ENCODE results near the gene DCST2. TPM values are rescaled to one million over a fixed set of nuclear protein-coding genes. Genes with fewer than 3 reads are reported as not detected.

The DCST2 gene
- total and polyA plus RNA-seq, 9 of the 15 experiments (the other 6 are each of a cell fraction or from before 2014, with no cell fraction given) = 0.09 to 0.49 (median 0.11) TPM; not detected in 3

DNA sequence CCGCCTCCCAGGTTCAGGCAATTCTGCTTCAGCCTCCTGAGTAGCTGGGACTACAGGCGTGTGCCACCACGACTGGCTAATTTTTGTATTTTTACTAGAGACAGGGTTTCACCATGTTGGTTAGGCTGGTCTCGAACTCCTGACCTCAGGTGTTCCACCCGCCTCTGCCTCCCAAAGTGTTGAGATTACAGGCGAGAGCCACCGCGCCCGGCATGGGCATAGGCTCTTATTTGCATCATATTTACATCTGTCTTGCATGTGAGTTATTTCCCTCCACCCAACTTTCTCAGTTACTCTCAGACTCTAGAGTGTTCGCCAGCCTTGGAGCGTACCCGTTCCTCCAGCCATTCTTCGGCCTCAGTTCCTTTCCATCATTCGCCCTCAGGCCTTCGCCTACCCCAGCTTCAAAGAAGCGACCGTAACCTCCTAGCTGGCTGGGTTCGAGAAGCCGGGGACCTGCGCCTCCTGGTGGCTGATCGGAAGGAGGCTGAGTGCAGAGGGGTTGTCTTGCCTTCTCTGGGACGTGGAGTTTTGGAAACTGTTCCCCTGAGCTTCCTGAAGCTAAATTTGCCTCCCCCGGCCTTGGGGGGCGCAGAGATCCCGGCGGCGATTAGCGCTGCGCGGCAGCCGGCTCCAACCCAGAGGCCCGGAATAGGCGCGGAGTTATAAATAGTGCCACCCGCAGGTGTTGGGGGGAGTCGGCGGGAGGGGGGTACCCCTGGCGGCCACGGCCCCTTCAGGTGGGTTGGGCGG is 34.6 kb downstream of the DCST2 start (continued):
- TF ChIP-seq, protein P1, sequence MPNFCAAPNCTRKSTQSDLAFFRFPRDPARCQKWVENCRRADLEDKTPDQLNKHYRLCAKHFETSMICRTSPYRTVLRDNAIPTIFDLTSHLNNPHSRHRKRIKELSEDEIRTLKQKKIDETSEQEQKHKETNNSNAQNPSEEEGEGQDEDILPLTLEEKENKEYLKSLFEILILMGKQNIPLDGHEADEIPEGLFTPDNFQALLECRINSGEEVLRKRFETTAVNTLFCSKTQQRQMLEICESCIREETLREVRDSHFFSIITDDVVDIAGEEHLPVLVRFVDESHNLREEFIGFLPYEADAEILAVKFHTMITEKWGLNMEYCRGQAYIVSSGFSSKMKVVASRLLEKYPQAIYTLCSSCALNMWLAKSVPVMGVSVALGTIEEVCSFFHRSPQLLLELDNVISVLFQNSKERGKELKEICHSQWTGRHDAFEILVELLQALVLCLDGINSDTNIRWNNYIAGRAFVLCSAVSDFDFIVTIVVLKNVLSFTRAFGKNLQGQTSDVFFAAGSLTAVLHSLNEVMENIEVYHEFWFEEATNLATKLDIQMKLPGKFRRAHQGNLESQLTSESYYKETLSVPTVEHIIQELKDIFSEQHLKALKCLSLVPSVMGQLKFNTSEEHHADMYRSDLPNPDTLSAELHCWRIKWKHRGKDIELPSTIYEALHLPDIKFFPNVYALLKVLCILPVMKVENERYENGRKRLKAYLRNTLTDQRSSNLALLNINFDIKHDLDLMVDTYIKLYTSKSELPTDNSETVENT (CRISPR knock-in tag; IDR thresholded peaks at IDR 0.05) = no peak
- TF ChIP-seq RBM39 (optimal IDR thresholded peaks at IDR 0.05; ENCODE audit: low read depth, low read length) (no peak), MCM2 (IDR thresholded peaks at IDR 0.05; ENCODE audit: low read depth) (no peak), COPS2 (conservative IDR thresholded peaks at IDR 0.05) (no peak), TGIF2 (CRISPR knock-in tag; IDR thresholded peaks at IDR 0.05) (no peak), NFATC3 (IDR thresholded peaks at IDR 0.05) (no peak), BRD9 (IDR thresholded peaks at IDR 0.05; ENCODE audit: low read depth, partially characterized antibody) (peak; percentile 85), PHB (CRISPR knock-in tag; IDR thresholded peaks at IDR 0.05) (no peak), NUFIP1 (IDR thresholded peaks at IDR 0.05; ENCODE audit: partially characterized antibody) (no peak), ELK1 (CRISPR knock-in tag; IDR thresholded peaks at IDR 0.05) (no peak), CREB5 (CRISPR knock-in tag; IDR thresholded peaks at IDR 0.05) (no peak), ARID2 (IDR thresholded peaks at IDR 0.05) (no peak), RBBP5 (IDR thresholded peaks at IDR 0.05; ENCODE audit: borderline replicate concordance, insufficient read depth, low read length, poor library complexity, severe bottlenecking) (no peak)
- TF ChIP-seq, protein P2, sequence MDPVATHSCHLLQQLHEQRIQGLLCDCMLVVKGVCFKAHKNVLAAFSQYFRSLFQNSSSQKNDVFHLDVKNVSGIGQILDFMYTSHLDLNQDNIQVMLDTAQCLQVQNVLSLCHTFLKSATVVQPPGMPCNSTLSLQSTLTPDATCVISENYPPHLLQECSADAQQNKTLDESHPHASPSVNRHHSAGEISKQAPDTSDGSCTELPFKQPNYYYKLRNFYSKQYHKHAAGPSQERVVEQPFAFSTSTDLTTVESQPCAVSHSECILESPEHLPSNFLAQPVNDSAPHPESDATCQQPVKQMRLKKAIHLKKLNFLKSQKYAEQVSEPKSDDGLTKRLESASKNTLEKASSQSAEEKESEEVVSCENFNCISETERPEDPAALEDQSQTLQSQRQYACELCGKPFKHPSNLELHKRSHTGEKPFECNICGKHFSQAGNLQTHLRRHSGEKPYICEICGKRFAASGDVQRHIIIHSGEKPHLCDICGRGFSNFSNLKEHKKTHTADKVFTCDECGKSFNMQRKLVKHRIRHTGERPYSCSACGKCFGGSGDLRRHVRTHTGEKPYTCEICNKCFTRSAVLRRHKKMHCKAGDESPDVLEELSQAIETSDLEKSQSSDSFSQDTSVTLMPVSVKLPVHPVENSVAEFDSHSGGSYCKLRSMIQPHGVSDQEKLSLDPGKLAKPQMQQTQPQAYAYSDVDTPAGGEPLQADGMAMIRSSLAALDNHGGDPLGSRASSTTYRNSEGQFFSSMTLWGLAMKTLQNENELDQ (CRISPR knock-in tag; IDR thresholded peaks at IDR 0.05; ENCODE audit: borderline replicate concordance) = no peak
- TF ChIP-seq, protein P3, sequence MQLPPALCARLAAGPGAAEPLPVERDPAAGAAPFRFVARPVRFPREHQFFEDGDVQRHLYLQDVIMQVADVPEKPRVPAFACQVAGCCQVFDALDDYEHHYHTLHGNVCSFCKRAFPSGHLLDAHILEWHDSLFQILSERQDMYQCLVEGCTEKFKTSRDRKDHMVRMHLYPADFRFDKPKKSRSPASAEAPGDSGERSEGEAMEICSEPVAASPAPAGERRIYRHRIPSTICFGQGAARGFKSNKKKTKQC (CRISPR knock-in tag; IDR thresholded peaks at IDR 0.05) = no peak
- TF ChIP-seq, protein P4, sequence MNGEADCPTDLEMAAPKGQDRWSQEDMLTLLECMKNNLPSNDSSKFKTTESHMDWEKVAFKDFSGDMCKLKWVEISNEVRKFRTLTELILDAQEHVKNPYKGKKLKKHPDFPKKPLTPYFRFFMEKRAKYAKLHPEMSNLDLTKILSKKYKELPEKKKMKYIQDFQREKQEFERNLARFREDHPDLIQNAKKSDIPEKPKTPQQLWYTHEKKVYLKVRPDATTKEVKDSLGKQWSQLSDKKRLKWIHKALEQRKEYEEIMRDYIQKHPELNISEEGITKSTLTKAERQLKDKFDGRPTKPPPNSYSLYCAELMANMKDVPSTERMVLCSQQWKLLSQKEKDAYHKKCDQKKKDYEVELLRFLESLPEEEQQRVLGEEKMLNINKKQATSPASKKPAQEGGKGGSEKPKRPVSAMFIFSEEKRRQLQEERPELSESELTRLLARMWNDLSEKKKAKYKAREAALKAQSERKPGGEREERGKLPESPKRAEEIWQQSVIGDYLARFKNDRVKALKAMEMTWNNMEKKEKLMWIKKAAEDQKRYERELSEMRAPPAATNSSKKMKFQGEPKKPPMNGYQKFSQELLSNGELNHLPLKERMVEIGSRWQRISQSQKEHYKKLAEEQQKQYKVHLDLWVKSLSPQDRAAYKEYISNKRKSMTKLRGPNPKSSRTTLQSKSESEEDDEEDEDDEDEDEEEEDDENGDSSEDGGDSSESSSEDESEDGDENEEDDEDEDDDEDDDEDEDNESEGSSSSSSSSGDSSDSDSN (IDR thresholded peaks at IDR 0.05; ENCODE audit: borderline replicate concordance in 1 of 2, low read depth in 2 of 2, low read length in 2 of 2) = peak in 1 of 2 experiments; percentile 95; a peak in 2 of 4 replicates

All from K562 (cell line).